ENCODE data around the gene EYS.

DNA sequence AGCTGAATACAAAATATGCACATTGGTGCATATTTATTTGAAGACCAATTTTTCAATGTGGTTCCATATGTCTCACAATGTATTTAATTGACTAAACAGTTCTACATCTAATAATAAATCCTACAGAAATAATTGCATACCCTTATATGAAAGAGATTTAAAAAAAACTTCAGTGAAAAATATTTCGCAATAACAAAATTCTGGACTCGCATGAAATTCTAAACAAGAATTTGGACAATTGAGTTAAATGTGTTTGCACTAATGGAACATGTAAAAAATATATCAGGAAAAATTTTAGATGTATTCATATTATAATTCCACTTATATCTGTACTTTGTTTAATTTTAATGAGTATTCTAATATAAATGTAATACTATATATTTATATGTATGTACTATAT lies 1003.1 kb downstream of the EYS start:
- TF ChIP-seq GATA2 (IDR thresholded peaks at IDR 0.05; ENCODE audit: low read depth, low read length) (no peak), GATA3 (IDR thresholded peaks at IDR 0.05; ENCODE audit: low read depth, low read length) (no peak)

All from SH-SY5Y (cell line).